Heart right ventricle (tissue), 16 donors: ENCODE data around the gene IDH1. TPM values are rescaled to one million over a fixed set of nuclear protein-coding genes. Genes with fewer than 3 reads are reported as not detected.

ENCODE experiments used
- ATAC-seq, 8 donors: fragments of 200-7000 bp; cut with Tn5 transposase; one replicate each; pipeline ENCODE4 v1.9.1; 2020; ENCODE audit warnings: mild to moderate bottlenecking in 8 of 8, moderate library complexity in 8 of 8, moderate number of reproducible peaks in 1 of 8
- DNase-seq, 2 donors: peaks; one replicate each; pipeline ENCODE4 v3.0.0-alpha.2; 2020
- H3K27ac ChIP-seq, 10 donors: fragments of 200-600 bp; sonication (generic) in 2 of 10; one replicate each; pipeline versions ENCODE4 v1.5.0 to v1.8.0; 2020 to 2022; ENCODE audit warnings: mild to moderate bottlenecking in 3 of 10
- H3K27me3 ChIP-seq, 7 donors: fragments of 200-600 bp; one replicate each; pipeline ENCODE4 v1.8.0; 2021 to 2022; ENCODE audit warnings: mild to moderate bottlenecking in 2 of 7
- H3K36me3 ChIP-seq, 9 donors: fragments of 200-600 bp; sonication (generic) in 1 of 9; one replicate each; pipeline versions ENCODE4 v1.5.0 to v1.8.0; 2020 to 2022; ENCODE audit warnings: mild to moderate bottlenecking in 2 of 9
- H3K4me1 ChIP-seq, 9 donors: fragments of 200-600 bp; sonication (generic) in 1 of 9; one replicate each; pipeline versions ENCODE4 v1.5.0 to v1.8.0; 2020 to 2022; ENCODE audit warnings: mild to moderate bottlenecking in 4 of 9
- H3K4me3 ChIP-seq, 10 donors: fragments of 200-600 bp; sonication (generic) in 2 of 10; one replicate each; pipeline versions ENCODE4 v1.5.0 to v1.8.0; 2020 to 2022; ENCODE audit warnings: mild to moderate bottlenecking in 7 of 10, moderate library complexity in 2 of 10
- H3K9me3 ChIP-seq, 11 donors: fragments of 200-600 bp in 10 of 11; sonication (generic) in 2 of 11; one replicate each; pipeline versions ENCODE4 v1.5.0 to v1.8.0; 2013 to 2022; ENCODE audit warnings: mild to moderate bottlenecking in 2 of 11, control low read depth in 1 of 11, moderate library complexity in 1 of 11
- WGBS, 2 donors: extraction: QIAGEN DNeasy Blood & Tissue Kit; methylation state at CpG; one replicate each; pipeline ENCODE4 v1.1.7; 2013; ENCODE audit warnings: inconsistent platforms in 1 of 2; 5-methylcytosine and 5-hydroxymethylcytosine counted together
- intact Hi-C, 10 donors: fragments of 100-400 bp; cut with DNase I; formaldehyde crosslinking; loops; one replicate each; pipeline versions ENCODE4 v1.11.1 to v1.14.2; 2022
- long read RNA-seq, 3 donors: library from polyadenylated mRNA; unstranded; transcript quantifications; one replicate each; pipeline ENCODE4 v2.0.0, GENCODE V29; 2020 to 2021
- polyA plus RNA-seq, 2 donors: library from polyadenylated mRNA; stranded (reverse); fragments of 200-250 nt; gene quantifications; one replicate each; pipeline ENCODE4 v1.2.3, GENCODE V29; 2013
- total RNA-seq, 10 donors: library from RNA; stranded (reverse); fragmentation: NEBNext Ultra II Directional in 3 of 10; extraction: Animal tissue kit (Norgen Biotek cat#: 25700) in 3 of 10; gene quantifications; one replicate each; pipeline versions ENCODE4 v1.2.1 to v1.2.4, GENCODE V29; 2021 to 2023
- TF ChIP-seq, protein P1 (sequence below), 9 donors: fragments of 200-600 bp; sonication (generic) in 2 of 9; IDR thresholded peaks; one replicate each; pipeline versions ENCODE4 v1.5.0 to v1.8.0; 2021 to 2022; ENCODE audit warnings: antibody characterized with exemption in 9 of 9, mild to moderate bottlenecking in 5 of 9, moderate library complexity in 1 of 9
- donor health status: Arrhythmogenic right ventricular cardiomyopathy.
- donor health status: ischemic (EF 13 %, LVEDD 7.1; RV severe dilation, severe dysfunction).
- donor health status: healthy with polysubstance abuse.
- donor health status: DM: no; HTN: yes; CAD: no.
- donor health status: DM: no; HTN: no; CAD: no.
- donor health status: ischemic (EF 25% LVEDD 6.9; RV normal size, moderate dysfunction).
- donor health status: ischemic (EF 25% LVEDD 5.7; RV mildly dilated, moderate dysfunction).
- donor health status: healthy.
- donor health status: DM: yes; HTN: yes; CAD: no.
- donor health status: Ischemic cardiomyopathy.
- donor health status: ischemic (EF 35%, LVEDD 5.7; RV mildly dilated, moderate dysfunction).
- donor health status: nonischemic (EF 11% LVEDD 7.7; RV severe dilation, severe dysfunction).
- donor health status: DM: yes; HTN: yes; CAD: no.
- donor health status: PGD.
- donor health status: ischemic (EF 29% LVEDD 5.4; RV normal size, mild dysfunction).
- donor health status: nonischemic (EF 23%, LVEDD 6.1; RV moderate dilation, normal function).

Gene IDH1
- total RNA-seq (10 to 100 TPM; 18.5 to 71.3 (median 32.0) TPM), polyA plus RNA-seq (10 to 100 TPM; 15.3 to 20.6 TPM)
- long read RNA-seq, donor 1, transcript IDH1-205 (10 exons, 2,298 nt): minor isoform, 12 of 106 reads
- long read RNA-seq, donor 1, transcript IDH1-201 (10 exons, 2,382 nt): major isoform, 86 of 106 reads
- long read RNA-seq, donor 1, partial matches to known transcripts: 4 of 106 reads
- long read RNA-seq, donor 1, other reads (novel, unspliced or antisense): 3 of 106 reads
- long read RNA-seq, donor 2, transcript IDH1-205 (10 exons, 2,298 nt): minor isoform, 12 of 94 reads
- long read RNA-seq, donor 2, transcript IDH1-201 (10 exons, 2,382 nt): major isoform, 69 of 94 reads
- long read RNA-seq, donor 2, partial matches to known transcripts: 6 of 94 reads
- long read RNA-seq, donor 2, other reads (novel, unspliced or antisense): 4 of 94 reads
- long read RNA-seq, donor 3, transcript IDH1-201 (10 exons, 2,382 nt): major isoform, 90 of 120 reads
- long read RNA-seq, donor 3, transcript IDH1-203 (10 exons, 2,441 nt): minor isoform, 6 of 120 reads
- long read RNA-seq, donor 3, transcript IDH1-205 (10 exons, 2,298 nt): minor isoform, 10 of 120 reads
- long read RNA-seq, donor 3, partial matches to known transcripts: 7 of 120 reads
- long read RNA-seq, donor 3, other reads (novel, unspliced or antisense): 6 of 120 reads

- TF ChIP-seq, protein P1, sequence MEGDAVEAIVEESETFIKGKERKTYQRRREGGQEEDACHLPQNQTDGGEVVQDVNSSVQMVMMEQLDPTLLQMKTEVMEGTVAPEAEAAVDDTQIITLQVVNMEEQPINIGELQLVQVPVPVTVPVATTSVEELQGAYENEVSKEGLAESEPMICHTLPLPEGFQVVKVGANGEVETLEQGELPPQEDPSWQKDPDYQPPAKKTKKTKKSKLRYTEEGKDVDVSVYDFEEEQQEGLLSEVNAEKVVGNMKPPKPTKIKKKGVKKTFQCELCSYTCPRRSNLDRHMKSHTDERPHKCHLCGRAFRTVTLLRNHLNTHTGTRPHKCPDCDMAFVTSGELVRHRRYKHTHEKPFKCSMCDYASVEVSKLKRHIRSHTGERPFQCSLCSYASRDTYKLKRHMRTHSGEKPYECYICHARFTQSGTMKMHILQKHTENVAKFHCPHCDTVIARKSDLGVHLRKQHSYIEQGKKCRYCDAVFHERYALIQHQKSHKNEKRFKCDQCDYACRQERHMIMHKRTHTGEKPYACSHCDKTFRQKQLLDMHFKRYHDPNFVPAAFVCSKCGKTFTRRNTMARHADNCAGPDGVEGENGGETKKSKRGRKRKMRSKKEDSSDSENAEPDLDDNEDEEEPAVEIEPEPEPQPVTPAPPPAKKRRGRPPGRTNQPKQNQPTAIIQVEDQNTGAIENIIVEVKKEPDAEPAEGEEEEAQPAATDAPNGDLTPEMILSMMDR (IDR thresholded peaks at IDR 0.05): peak; percentile 16 to 60 (median 43)
- H3K4me3 ChIP-seq: peak within 1 kb of the TSS; percentile 71 to 93 (median 84)
- H3K27me3 ChIP-seq: no peaks in the 10 kb centered on the region
- intact Hi-C loops: loop anchor here in 5 of 10 donors (1.0 to 10.0 kb wide), 7 partner anchors 11 to 150 kb away; partner anchors contain the start of gene PIKFYVE (in 1 of the 5)
- peaks cover 0 to 50% (median 28%) of the 10 kb centered on the region in 9 donors for H3K4me1 ChIP-seq
- DNase-seq (peak; percentile 98), ATAC-seq (peak; percentile 95 to 99 (median 98))
- peaks cover 0 to 31% (median 10%) of the 10 kb centered on the region in 9 donors for H3K36me3 ChIP-seq
- H3K27ac ChIP-seq: peak within 1 kb of the TSS; percentile 50 to 92 (median 78)
- 1% methylated on average over 48 of the region's 48 CpGs for WGBS, 2 donors
- H3K9me3 ChIP-seq: no peaks in the 10 kb centered on the region
Observed at GRCh38 chr2:208254871-208255556, at the start of gene IDH1. Gene IDH1, minus strand, starts transcription at chr2:208255071. Its CDS starts 3,520 bp downstream, at chr2:208251551.

- TF ChIP-seq, protein P1 (IDR thresholded peaks at IDR 0.05): no peak
- DNase-seq: no peak
- no peak for ATAC-seq
- no peak overlapping the region for H3K27ac ChIP-seq
- H3K36me3 ChIP-seq: peaks cover 0 to 97% (median 61%) of the 10 kb centered on the region in 9 donors
- no peak overlapping the region for H3K4me3 ChIP-seq
- intact Hi-C loops: no loop called here
- 83 to 88% methylated on average over 4 of the region's 4 CpGs for WGBS, 2 donors
- H3K9me3 ChIP-seq: no peaks in the 10 kb centered on the region
- no peaks in the 10 kb centered on the region for H3K27me3 ChIP-seq
- H3K4me1 ChIP-seq: no peaks in the 10 kb centered on the region
Observed at GRCh38 chr2:208304157-208304556, 49.3 kb upstream of the IDH1 start.

- ATAC-seq (no peak), DNase-seq (no peak)
- Histone ChIP-seq H3K4me3 (no peak overlapping the region), H3K9me3 (no peaks in the 10 kb centered on the region), H3K27me3 (no peaks in the 10 kb centered on the region), H3K27ac (no peak overlapping the region), H3K4me1 (peaks cover 0 to under 1% (median 0%) of the 10 kb centered on the region in 9 donors), H3K36me3 (peaks cover 0 to 96% (median 60%) of the 10 kb centered on the region in 9 donors)
- TF ChIP-seq, protein P1 (IDR thresholded peaks at IDR 0.05): no peak
- 97 to 99% methylated on average over 5 of the region's 5 CpGs for WGBS, 2 donors
- intact Hi-C loops: no loop called here
Observed at GRCh38 chr2:208300847-208301618, 46.2 kb upstream of the IDH1 start.
